HepG2 (cell line): ENCODE data around the gene ARHGAP33. TPM values are rescaled to one million over a fixed set of nuclear protein-coding genes. Genes with fewer than 3 reads are reported as not detected.

ENCODE experiments used
- ATAC-seq: fragments of 200-7000 bp; cut with Tn5 transposase; 3 replicates; pipeline ENCODE4 v1.9.1; 2020; ENCODE audit warnings: mild to moderate bottlenecking, moderate library complexity
- BruUV-seq: library from RNA; stranded (reverse); fragments of 400-500 nt; replicated peaks from 2 replicates; lab custom pipeline; 2021; lab: Mats Ljungman, UMichigan
- CTCF ChIA-PET: fragments of 300-600 bp; formaldehyde crosslinking; extraction: SDS; loops from one replicate; lab custom pipeline; 2021; ENCODE audit warnings: low total read pairs, inconsistent platforms, low intra/inter-chr PET ratio; lab: Yijun Ruan, JAX
- POLR2A ChIA-PET: fragments of 350-600 bp; sonication (Branson Sonifier 250); formaldehyde crosslinking; loops from one replicate; lab custom pipeline; 2020; ENCODE audit warnings: antibody characterized with exemption, inconsistent platforms; lab: Yijun Ruan, JAX
- DNase-seq: peaks from one replicate; pipeline ENCODE4 v3.0.0-alpha.2; 2015; ENCODE audit warnings: low spot score
- FAIRE-seq: peaks from 3 replicates; lab custom pipeline; 2011; peaks lifted over from hg19 to GRCh38; lab: Jason Lieb, UNC
- H2AFZ ChIP-seq: one replicate; pipeline ENCODE4 v1.6.1; 2011; ENCODE audit warnings: low read length, inconsistent platforms
- H3K27ac ChIP-seq: fragments of 300-600 bp; 3 replicates; pipeline ENCODE4 v1.8.0; 2011; ENCODE audit warnings: mixed run types, mild to moderate bottlenecking, mixed read lengths, low read length, inconsistent platforms; ENCODE audit not compliant: insufficient read depth; ENCODE audit errors: extremely low read length
- H3K27me3 ChIP-seq, 2 experiments: fragments of 200-600 bp in 1 of 2; 2 replicates in 1 of 2; 3 replicates in 1 of 2; pipeline versions ENCODE4 v1.6.0 to v1.8.0; 2011; ENCODE audit warnings: low read length in 2 of 2, mild to moderate bottlenecking in 2 of 2, moderate library complexity in 2 of 2, inconsistent platforms in 1 of 2; ENCODE audit not compliant: insufficient read depth in 2 of 2, control insufficient read depth in 1 of 2
- H3K36me3 ChIP-seq, 2 experiments: fragments of 200-600 bp in 1 of 2; replicated peaks in 1 of 2; 2 replicates in 1 of 2; 3 replicates in 1 of 2; pipeline versions ENCODE4 v1.5.1 to v1.8.0; 2011; ENCODE audit warnings: low read length in 2 of 2, inconsistent platforms in 1 of 2; ENCODE audit not compliant: insufficient read depth in 2 of 2, control insufficient read depth in 1 of 2
- H3K4me1 ChIP-seq: 2 replicates; pipeline ENCODE4 v1.5.1; 2012; ENCODE audit warnings: low read length, inconsistent platforms; ENCODE audit not compliant: insufficient read depth
- H3K4me2 ChIP-seq: 2 replicates; pipeline ENCODE4 v1.6.0; 2011; ENCODE audit warnings: low read depth, low read length, inconsistent platforms
- H3K4me3 ChIP-seq, 3 experiments: fragments of 200-600 bp in 1 of 3; sonication (generic), shearing (Covaris generic) in 1 of 3; replicated peaks in 1 of 3; 2 replicates each; pipeline ENCODE4 v1.5.1; 2011 to 2016; ENCODE audit warnings: low read length in 3 of 3, inconsistent platforms in 2 of 3, low read depth in 2 of 3, mild to moderate bottlenecking in 2 of 3, control low read depth in 1 of 3, mixed read lengths in 1 of 3; ENCODE audit not compliant: insufficient read depth in 1 of 3
- H3K79me2 ChIP-seq: one replicate; pipeline ENCODE4 v1.6.1; 2011; ENCODE audit warnings: low read length, inconsistent platforms; ENCODE audit not compliant: insufficient read depth
- H3K9ac ChIP-seq: 2 replicates; pipeline ENCODE4 v1.6.0; 2011; ENCODE audit warnings: mild to moderate bottlenecking, low read depth, low read length, inconsistent platforms; ENCODE audit not compliant: insufficient read depth
- H3K9me3 ChIP-seq: 2 replicates; pipeline ENCODE4 v1.5.1; 2012; ENCODE audit warnings: mild to moderate bottlenecking, low read length
- H4K20me1 ChIP-seq: 2 replicates; pipeline ENCODE4 v1.6.0; 2011; ENCODE audit warnings: inconsistent platforms, mild to moderate bottlenecking, low read length, moderate library complexity; ENCODE audit not compliant: insufficient read depth
- AGO2 ChIP-seq: fragments of 200-400 bp; formaldehyde crosslinking; optimal IDR thresholded peaks from 2 replicates; pipeline ENCODE3; 2017; ENCODE audit warnings: mild to moderate bottlenecking, low read depth, low read length, moderate library complexity
- ERF ChIP-seq: IDR thresholded peaks from 2 replicates; pipeline ENCODE4 v1.6.1; 2018; ENCODE audit warnings: missing biosample characterization, missing genetic modification reagents
- HOXD1 ChIP-seq: sonication (generic); formaldehyde crosslinking; IDR thresholded peaks from 2 replicates; pipeline ENCODE4 v1.5.0; 2020; ENCODE audit warnings: missing genetic modification reagents
- MIXL1 ChIP-seq: IDR thresholded peaks from 2 replicates; pipeline ENCODE4 v1.6.1; 2016
- MLXIP ChIP-seq: sonication (generic); formaldehyde crosslinking; IDR thresholded peaks from 2 replicates; pipeline ENCODE4 v1.9.0; 2021; ENCODE audit warnings: missing genetic modification reagents, borderline replicate concordance
- NCOA1 ChIP-seq: sonication (generic); formaldehyde crosslinking; IDR thresholded peaks from 2 replicates; pipeline ENCODE4 v1.9.0; 2021; ENCODE audit warnings: missing genetic modification reagents
- NFKB2 ChIP-seq: sonication (generic); formaldehyde crosslinking; IDR thresholded peaks from 2 replicates; pipeline ENCODE4 v1.4.0; 2020; ENCODE audit warnings: missing genetic modification reagents, borderline replicate concordance
- NR2F6 ChIP-seq, 2 experiments: IDR thresholded peaks; 2 replicates each; pipeline ENCODE4 v1.6.1; 2016; ENCODE audit warnings: antibody characterized with exemption in 1 of 2, mild to moderate bottlenecking in 1 of 2
- RBM22 ChIP-seq: fragments of 200-400 bp; formaldehyde crosslinking; optimal IDR thresholded peaks from 2 replicates; pipeline ENCODE3; 2017; ENCODE audit warnings: mild to moderate bottlenecking, low read length, moderate library complexity
- SP4 ChIP-seq: sonication (generic); formaldehyde crosslinking; IDR thresholded peaks from 2 replicates; pipeline ENCODE4 v1.8.1; 2023; ENCODE audit warnings: mild to moderate bottlenecking, missing genetic modification reagents
- ZNF619 ChIP-seq: sonication (generic); formaldehyde crosslinking; IDR thresholded peaks from 2 replicates; pipeline ENCODE4 v1.4.0; 2020; ENCODE audit warnings: mild to moderate bottlenecking, missing genetic modification reagents
- ZNF660 ChIP-seq: sonication (generic); formaldehyde crosslinking; IDR thresholded peaks from 2 replicates; pipeline ENCODE4 v1.5.1; 2020; ENCODE audit warnings: mild to moderate bottlenecking, low read depth, missing genetic modification reagents, borderline replicate concordance
- ZNF746 ChIP-seq: sonication (generic); formaldehyde crosslinking; IDR thresholded peaks from 2 replicates; pipeline ENCODE4 v1.8.0; 2022; ENCODE audit warnings: mild to moderate bottlenecking, missing genetic modification reagents
- ZSCAN21 ChIP-seq: sonication (generic); formaldehyde crosslinking; IDR thresholded peaks from 2 replicates; pipeline ENCODE4 v1.8.0; 2022; ENCODE audit warnings: mild to moderate bottlenecking, missing genetic modification reagents, moderate library complexity, borderline replicate concordance
- WGBS: methylation state at CpG from one replicate; pipeline ENCODE4 v1.1.6; 2017; ENCODE audit warnings: low lambda C conversion rate; 5-methylcytosine and 5-hydroxymethylcytosine counted together
- in situ Hi-C: cut with HindIII; loops from 2 replicates; pipeline ENCODE4 v1.10.0; 2017; ENCODE audit warnings: low pct_unique_long_range_greater_than_20kb; ENCODE audit not compliant: extremely low pct_ligation_motif_present
- intact Hi-C: fragments of 100-400 bp; cut with micrococcal nuclease; formaldehyde crosslinking; loops from one replicate; pipeline ENCODE4 v1.10.0; 2022; ENCODE audit not compliant: unreplicated experiment
- polyA plus RNA-seq, 8 experiments: library from polyadenylated mRNA; depleted of rRNA in 3 of 8; stranded (reverse) in 7 of 8; unstranded in 1 of 8; fragments of >200 nt; fragmentation: Illumina TruSeq in 4 of 8; extraction: Trizol in 4 of 8; gene quantifications; 2 replicates each; pipeline versions ENCODE4 v1.2.1 to v1.2.3, GENCODE V29; 2011 to 2016; ENCODE audit warnings: low read depth in 4 of 8, missing spikeins in 1 of 8, mixed read lengths in 1 of 8; ENCODE audit not compliant: insufficient read depth in 1 of 8
- total RNA-seq, 5 experiments: library from RNA; depleted of rRNA; stranded (reverse); fragments of >200 nt; fragmentation: Illumina TruSeq; extraction: Trizol; gene quantifications; 2 replicates each; pipeline ENCODE4 v1.2.3, GENCODE V29; 2016; ENCODE audit warnings: low read depth in 1 of 5

The ARHGAP33 gene
- total and polyA plus RNA-seq, 2 of the 13 experiments (the other 11 are each of a cell fraction or from before 2014, with no cell fraction given): 1.3 to 2.7 TPM

- TF ChIP-seq NFKB2 (CRISPR knock-in tag) (peak; percentile 22; the same call in 1 of the 2 replicates), ZNF660 (no peak), ZNF746 (CRISPR knock-in tag) (0 out of 2 replicates have a peak, but pooled peaks have one; percentile 17), ERF (CRISPR knock-in tag) (0 out of 2 replicates have a peak, but pooled peaks have one; percentile 31), ZNF619 (CRISPR knock-in tag) (no peak), NR2F6 (IDR thresholded peaks at IDR 0.05) (peak; percentile 28; the same call in 1 of the 2 replicates), NR2F6 (CRISPR knock-in tag; IDR thresholded peaks at IDR 0.05) (0 out of 2 replicates have a peak, but pooled peaks have one; percentile 21), SP4 (CRISPR knock-in tag) (0 out of 2 replicates have a peak, but pooled peaks have one; percentile 6), NCOA1 (CRISPR knock-in tag) (no peak)
These were observed 11.2 kb downstream of the ARHGAP33 start (continued) for GRCh38 chr19:35786299-35787160.

- Histone ChIP-seq H4K20me1 (no peaks in the 10 kb centered on the region), H3K9ac (no peak overlapping the region), H3K27ac (no peak overlapping the region), H3K27me3 (no peaks in the 10 kb centered on the region; a peak in 1 of 5 replicates), H3K9me3 (no peaks in the 10 kb centered on the region), H3K4me3 (no peak overlapping the region), H3K4me2 (no peak overlapping the region), H3K79me2 (no peaks in the 10 kb centered on the region), H3K36me3 (no peaks in the 10 kb centered on the region; a peak in 1 of 5 replicates), H2AFZ (no peak overlapping the region), H3K4me1 (peaks cover 44% of the 10 kb centered on the region)
- DNase-seq (no peak), FAIRE-seq (no peak), ATAC-seq (no peak)
- POLR2A ChIA-PET: interaction anchor here (1.5 kb wide), 1 partner anchor 47 kb away, joined by 4 read pairs; no protein-coding TSS in a partner anchor
- intact Hi-C loops: no loop called here
- TF ChIP-seq MLXIP (CRISPR knock-in tag) (no peak), MIXL1 (CRISPR knock-in tag) (no peak), AGO2 (no peak), HOXD1 (no peak), ZSCAN21 (CRISPR knock-in tag) (no peak), RBM22 (no peak)
- CTCF ChIA-PET: no interaction called here
- WGBS: 94% methylated on average over 6 of the region's 15 CpGs
- no TSS peak for BruUV-seq
- in situ Hi-C loops: no loop called here
These were observed 11.9 kb downstream of the ARHGAP33 start for GRCh38 chr19:35787227-35787799.
